Upper lobe of left lung (tissue), 4 donors: ENCODE results near the gene RNF103.

Experiments used
- CTCF ChIP-seq, 6 experiments: fragments of 450-650 bp in 4 of 6; fragments of 200-600 bp in 2 of 6; sonication (generic) in 2 of 6; IDR thresholded peaks; one replicate each; pipeline ENCODE4 v1.5.1; 2016 to 2019; ENCODE audit warnings: antibody characterized with exemption in 6 of 6
- POLR2A ChIP-seq, 4 donors: fragments of 450-650 bp; IDR thresholded peaks; one replicate each; pipeline ENCODE4 v1.5.1; 2016 to 2017; ENCODE audit warnings: antibody characterized with exemption in 4 of 4, mild to moderate bottlenecking in 2 of 4
- POLR2AphosphoS5 ChIP-seq, 2 donors: sonication (generic); formaldehyde crosslinking; IDR thresholded peaks; one replicate each; pipeline ENCODE4 v1.5.1; 2017; ENCODE audit warnings: antibody characterized with exemption in 2 of 2

DNA sequence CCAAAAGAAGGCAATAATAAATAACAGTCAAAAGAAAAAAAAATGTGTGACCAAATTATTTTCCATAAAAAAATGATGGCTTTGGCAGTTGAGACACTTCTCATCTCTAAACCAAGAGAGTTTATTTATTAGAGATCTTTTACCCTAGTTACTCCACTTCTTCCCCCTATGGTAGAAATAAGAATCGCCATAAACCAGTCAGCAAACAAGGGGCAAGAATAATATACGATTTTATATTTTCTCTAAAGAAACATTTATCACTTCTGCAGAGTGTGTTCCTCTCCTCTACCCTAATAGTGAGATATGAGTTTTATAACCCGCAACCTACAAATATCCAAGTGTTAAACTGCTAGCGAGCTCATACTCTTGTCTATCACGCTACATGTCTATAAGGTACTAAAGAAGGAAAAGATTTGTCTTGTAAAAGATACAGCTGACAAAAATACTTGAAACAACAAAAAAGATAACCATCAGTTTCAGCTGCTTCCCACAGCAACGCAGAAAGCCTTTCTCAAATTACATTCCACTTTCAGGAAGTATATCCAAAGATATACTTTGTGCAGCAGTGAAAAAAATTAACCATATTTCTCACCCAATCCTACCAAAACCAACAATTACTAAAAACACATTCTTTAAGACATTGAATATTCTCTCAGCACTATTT is 2.3 kb downstream of the RNF103 start:
- TF ChIP-seq POLR2AphosphoS5 (IDR thresholded peaks at IDR 0.05) (no peak), POLR2A (IDR thresholded peaks at IDR 0.05) (no peak), CTCF (IDR thresholded peaks at IDR 0.05) (no peak)
